Measurements from ENCODE around the gene ACE.

The ACE gene

GRCh38 chr17:63525190-63525946 lies 48.5 kb downstream of the ACE start:
- no peaks in the 10 kb centered on the region for H3K9me3 ChIP-seq (replicated peaks; ENCODE audit: low read length)
- no peak overlapping the region for H3K4me3 ChIP-seq (ENCODE audit: low read length)
- no peaks in the 10 kb centered on the region for H3K36me3 ChIP-seq (ENCODE audit: insufficient read depth, low read length)
- H3K27me3 ChIP-seq (ENCODE audit: control insufficient read depth, insufficient read depth, low read length), result peaks cover 58% of the 10 kb centered on the region
- no peaks in the 10 kb centered on the region for H3K4me1 ChIP-seq (ENCODE audit: control insufficient read depth, insufficient read depth, low read length)
- H3K4me2 ChIP-seq (ENCODE audit: low read length), result no peak overlapping the region
- H3K9ac ChIP-seq (ENCODE audit: low read depth, low read length), result no peak overlapping the region

- H3K4me1 ChIP-seq (ENCODE audit: control insufficient read depth, insufficient read depth, low read length), result no peaks in the 10 kb centered on the region
- H3K4me3 ChIP-seq (ENCODE audit: low read length), result no peak overlapping the region
- H3K27me3 ChIP-seq (ENCODE audit: control insufficient read depth, insufficient read depth, low read length), result peaks cover 49% of the 10 kb centered on the region
These were observed 50.0 kb downstream of the ACE start for GRCh38 chr17:63526861-63527260.

GRCh38 chr17:63528183-63528582 lies 51.3 kb downstream of the ACE start:
- Histone ChIP-seq H3K4me3 (ENCODE audit: low read length) (no peak overlapping the region), H3K36me3 (ENCODE audit: insufficient read depth, low read length) (no peaks in the 10 kb centered on the region), H3K9me3 (replicated peaks; ENCODE audit: low read length) (no peaks in the 10 kb centered on the region), H3K4me1 (ENCODE audit: control insufficient read depth, insufficient read depth, low read length) (no peaks in the 10 kb centered on the region), H3K27me3 (ENCODE audit: control insufficient read depth, insufficient read depth, low read length) (peaks cover 49% of the 10 kb centered on the region), H3K9ac (ENCODE audit: low read depth, low read length) (no peak overlapping the region), H3K4me2 (ENCODE audit: low read length) (no peak overlapping the region)

More at GRCh38 chr17:63526861-63527260, 50.0 kb downstream of the ACE start:
- no peaks in the 10 kb centered on the region for H3K36me3 ChIP-seq (ENCODE audit: insufficient read depth, low read length)
- H3K9ac ChIP-seq (ENCODE audit: low read depth, low read length), result no peak overlapping the region
- no peaks in the 10 kb centered on the region for H3K9me3 ChIP-seq (replicated peaks; ENCODE audit: low read length)
- no peak overlapping the region for H3K4me2 ChIP-seq (ENCODE audit: low read length)

- no peak overlapping the region for H3K4me2 ChIP-seq (ENCODE audit: low read length)
- H3K9ac ChIP-seq (ENCODE audit: low read depth, low read length), result no peak overlapping the region
- no peaks in the 10 kb centered on the region for H3K36me3 ChIP-seq (ENCODE audit: insufficient read depth, low read length)
- H3K4me1 ChIP-seq (ENCODE audit: control insufficient read depth, insufficient read depth, low read length), result no peaks in the 10 kb centered on the region
- H3K27me3 ChIP-seq (ENCODE audit: control insufficient read depth, insufficient read depth, low read length), result peaks cover 40% of the 10 kb centered on the region
- H3K9me3 ChIP-seq (replicated peaks; ENCODE audit: low read length), result no peaks in the 10 kb centered on the region
- H3K4me3 ChIP-seq (ENCODE audit: low read length), result no peak overlapping the region
These were observed 53.1 kb downstream of the ACE start for GRCh38 chr17:63529711-63530556.

- Histone ChIP-seq H3K4me2 (ENCODE audit: low read length) (no peak overlapping the region), H3K36me3 (ENCODE audit: insufficient read depth, low read length) (no peaks in the 10 kb centered on the region), H3K27me3 (ENCODE audit: control insufficient read depth, insufficient read depth, low read length) (peaks cover 38% of the 10 kb centered on the region), H3K4me3 (ENCODE audit: low read length) (no peak overlapping the region), H3K4me1 (ENCODE audit: control insufficient read depth, insufficient read depth, low read length) (no peaks in the 10 kb centered on the region), H3K9me3 (replicated peaks; ENCODE audit: low read length) (no peaks in the 10 kb centered on the region), H3K9ac (ENCODE audit: low read depth, low read length) (no peak overlapping the region)
These were observed 53.7 kb downstream of the ACE start for GRCh38 chr17:63530557-63531021.

- H3K36me3 ChIP-seq (ENCODE audit: insufficient read depth, low read length), result no peaks in the 10 kb centered on the region
- H3K27me3 ChIP-seq (ENCODE audit: control insufficient read depth, insufficient read depth, low read length), result peaks cover 38% of the 10 kb centered on the region
- no peak overlapping the region for H3K4me3 ChIP-seq (ENCODE audit: low read length)
- H3K9ac ChIP-seq (ENCODE audit: low read depth, low read length), result no peak overlapping the region
- H3K4me2 ChIP-seq (ENCODE audit: low read length), result no peak overlapping the region
- no peaks in the 10 kb centered on the region for H3K9me3 ChIP-seq (replicated peaks; ENCODE audit: low read length)
- H3K4me1 ChIP-seq (ENCODE audit: control insufficient read depth, insufficient read depth, low read length), result no peaks in the 10 kb centered on the region
These were observed 54.4 kb downstream of the ACE start for GRCh38 chr17:63531022-63531965.

GRCh38 chr17:63533433-63534077 lies 56.7 kb downstream of the ACE start:
- H3K4me1 ChIP-seq (ENCODE audit: control insufficient read depth, insufficient read depth, low read length), result peaks cover 3% of the 10 kb centered on the region
- no peaks in the 10 kb centered on the region for H3K9me3 ChIP-seq (replicated peaks; ENCODE audit: low read length)
- H3K36me3 ChIP-seq (ENCODE audit: insufficient read depth, low read length), result no peaks in the 10 kb centered on the region
- H3K4me3 ChIP-seq (ENCODE audit: low read length), result no peak overlapping the region
- peaks cover 38% of the 10 kb centered on the region for H3K27me3 ChIP-seq (ENCODE audit: control insufficient read depth, insufficient read depth, low read length)
- H3K4me2 ChIP-seq (ENCODE audit: low read length), result no peak overlapping the region
- no peak overlapping the region for H3K9ac ChIP-seq (ENCODE audit: low read depth, low read length)

GRCh38 chr17:63534078-63534570 lies 57.3 kb downstream of the ACE start:
- peaks cover 43% of the 10 kb centered on the region for H3K27me3 ChIP-seq (ENCODE audit: control insufficient read depth, insufficient read depth, low read length)
- H3K4me3 ChIP-seq (ENCODE audit: low read length), result no peak overlapping the region
- no peaks in the 10 kb centered on the region for H3K9me3 ChIP-seq (replicated peaks; ENCODE audit: low read length)
- H3K36me3 ChIP-seq (ENCODE audit: insufficient read depth, low read length), result no peaks in the 10 kb centered on the region
- no peak overlapping the region for H3K4me2 ChIP-seq (ENCODE audit: low read length)
- H3K4me1 ChIP-seq (ENCODE audit: control insufficient read depth, insufficient read depth, low read length), result peaks cover 3% of the 10 kb centered on the region
- no peak overlapping the region for H3K9ac ChIP-seq (ENCODE audit: low read depth, low read length)

GRCh38 chr17:63534816-63535455 lies 58.1 kb downstream of the ACE start:
- Histone ChIP-seq H3K27me3 (ENCODE audit: control insufficient read depth, insufficient read depth, low read length) (peaks cover 51% of the 10 kb centered on the region), H3K9ac (ENCODE audit: low read depth, low read length) (no peak overlapping the region), H3K36me3 (ENCODE audit: insufficient read depth, low read length) (no peaks in the 10 kb centered on the region), H3K4me1 (ENCODE audit: control insufficient read depth, insufficient read depth, low read length) (peaks cover 3% of the 10 kb centered on the region), H3K4me3 (ENCODE audit: low read length) (no peak overlapping the region), H3K4me2 (ENCODE audit: low read length) (no peak overlapping the region), H3K9me3 (replicated peaks; ENCODE audit: low read length) (no peaks in the 10 kb centered on the region)

GRCh38 chr17:63535640-63536039 lies 58.8 kb downstream of the ACE start:
- Histone ChIP-seq H3K36me3 (ENCODE audit: insufficient read depth, low read length) (no peaks in the 10 kb centered on the region), H3K9ac (ENCODE audit: low read depth, low read length) (no peak overlapping the region), H3K4me3 (ENCODE audit: low read length) (no peak overlapping the region), H3K4me1 (ENCODE audit: control insufficient read depth, insufficient read depth, low read length) (peaks cover 3% of the 10 kb centered on the region), H3K27me3 (ENCODE audit: control insufficient read depth, insufficient read depth, low read length) (peaks cover 55% of the 10 kb centered on the region), H3K9me3 (replicated peaks; ENCODE audit: low read length) (no peaks in the 10 kb centered on the region), H3K4me2 (ENCODE audit: low read length) (no peak overlapping the region)

Measured in skeletal muscle satellite cell (primary cell).